Ovary (tissue), 9 donors: Measurements from ENCODE around the gene NTRK1. TPM values are rescaled to one million over a fixed set of nuclear protein-coding genes. Genes with fewer than 3 reads are reported as not detected.
A peak's percentile ranks its signal among the peaks of the same experiment; 100 is the strongest.

Source experiments
- DNase-seq, 5 donors: peaks; one replicate each; pipeline ENCODE4 v3.0.0-alpha.2; 2019 to 2020
- H3K27ac ChIP-seq, 2 donors: fragments of 200-600 bp; one replicate each; pipeline versions ENCODE4 v1.5.1 to v1.8.0; 2019 to 2022
- H3K27me3 ChIP-seq: fragments of 200-600 bp; one replicate; pipeline ENCODE4 v1.8.0; 2022
- H3K36me3 ChIP-seq: fragments of 200-600 bp; sonication (generic); one replicate; pipeline ENCODE4 v1.5.1; 2019
- H3K4me1 ChIP-seq: one replicate; pipeline ENCODE4 v1.8.1; 2013; ENCODE audit warnings: mild to moderate bottlenecking, moderate library complexity; ENCODE audit not compliant: insufficient read depth
- H3K4me3 ChIP-seq: fragments of 200-600 bp; sonication (generic); one replicate; pipeline ENCODE4 v1.5.1; 2017
- H3K9me3 ChIP-seq, 2 donors: fragments of 200-600 bp in 1 of 2; sonication (generic) in 1 of 2; one replicate each; pipeline versions ENCODE4 v1.5.1 to v1.8.1; 2013 to 2019; ENCODE audit warnings: mild to moderate bottlenecking in 1 of 2, moderate library complexity in 1 of 2
- EP300 ChIP-seq: sonication (generic); formaldehyde crosslinking; IDR thresholded peaks from one replicate; pipeline ENCODE4 v1.6.1; 2017; ENCODE audit warnings: antibody characterized with exemption
- POLR2A ChIP-seq: fragments of 450-650 bp; IDR thresholded peaks from one replicate; pipeline ENCODE4 v1.6.1; 2017; ENCODE audit warnings: antibody characterized with exemption, mild to moderate bottlenecking, moderate library complexity
- WGBS, 3 donors: extraction: QIAGEN DNeasy Blood & Tissue Kit in 1 of 3; methylation state at CpG; one replicate each; pipeline versions ENCODE4 v1.1.5 to v1.1.7; 2013 to 2017; 5-methylcytosine and 5-hydroxymethylcytosine counted together
- intact Hi-C, 4 donors: fragments of 100-400 bp; cut with DNase I; formaldehyde crosslinking; loops; one replicate each; pipeline versions ENCODE4 v1.11.0 to v1.15.1; 2022 to 2023
- polyA plus RNA-seq, 2 donors: library from polyadenylated mRNA; stranded (reverse); fragments of 200-250 nt in 1 of 2; fragments of 350-450 nt in 1 of 2; fragmentation: Illumina TruSeq in 1 of 2; extraction: RNeasy Lipid Tissue Mini Kit (QIAGEN cat#74804) in 1 of 2; gene quantifications; one replicate each; pipeline ENCODE4 v1.2.3, GENCODE V29; 2013 to 2014
- total RNA-seq, 7 donors: library from RNA; depleted of rRNA in 2 of 7; stranded (reverse); fragments of >200 nt in 2 of 7; fragmentation: NEBNext Ultra II Directional in 3 of 7; extraction: Animal tissue kit (Norgen Biotek cat#: 25700) in 3 of 7; gene quantifications; one replicate each; pipeline versions ENCODE4 v1.1.0 to v1.2.4, GENCODE V29; 2016 to 2023
- TF ChIP-seq, protein P1 (sequence below), 3 donors: fragments of 450-650 bp in 2 of 3; fragments of 200-600 bp in 1 of 3; IDR thresholded peaks; one replicate each; pipeline versions ENCODE4 v1.5.1 to v1.8.0; 2016 to 2022; ENCODE audit warnings: antibody characterized with exemption in 3 of 3, mild to moderate bottlenecking in 1 of 3
- donor health status: DM: no; HTN: no; CAD: no; lungs with moderate emphysema.
- donor health status: DM: no; HTN: no; CAD: no.
- donor health status: Bipolar disorder and iron deficiency.
- donor health status: DM: yes; HTN: yes; CAD: no.
- donor health status: DM: no; HTN: no; CAD: no.
- donor health status: DM: yes; HTN: yes; CAD: no.

Gene NTRK1
- total and polyA plus RNA-seq, 9 donors: 0.11 to 0.92 (median 0.38) TPM; not detected in 4

DNA sequence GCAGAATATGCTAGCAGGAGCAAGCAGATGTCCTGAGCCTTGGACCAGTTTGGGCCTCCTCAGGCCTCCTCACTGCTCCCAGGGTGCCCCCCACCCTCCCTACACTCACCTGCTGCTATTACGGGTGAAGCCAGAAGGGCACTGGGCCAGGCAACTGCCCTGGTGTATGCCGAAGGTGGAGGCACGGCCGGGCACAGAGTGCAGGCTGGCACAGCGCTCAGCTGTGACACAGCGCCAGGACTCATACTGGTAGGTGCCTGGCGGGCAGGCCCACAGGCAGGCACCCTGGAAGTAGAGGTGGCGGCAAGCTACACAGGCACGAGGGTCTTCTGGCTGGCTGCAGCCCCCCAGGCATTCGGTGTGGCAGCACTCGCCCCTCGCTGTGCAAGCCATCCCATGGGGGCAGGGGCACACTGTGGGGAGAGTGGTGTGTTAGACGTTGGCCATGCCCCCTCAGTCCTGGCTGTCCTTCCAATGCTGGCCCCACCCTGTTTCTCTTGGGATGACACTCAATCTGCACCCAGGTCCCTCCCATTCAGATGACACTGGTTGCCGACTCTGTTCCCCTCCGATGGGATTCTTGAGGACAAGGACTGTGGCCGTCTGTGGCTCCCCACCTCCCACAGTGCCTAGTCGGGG is 8.8 kb upstream of the NTRK1 start:
- intact Hi-C loops: loop anchor here in 1 of 4 donors (10.0 kb wide), 1 partner anchor 57 kb away; no protein-coding TSS in a partner anchor
- Histone ChIP-seq H3K36me3 (no peaks in the 10 kb centered on the region), H3K27ac (no peak overlapping the region), H3K4me3 (no peak overlapping the region), H3K4me1 (peaks cover 7% of the 10 kb centered on the region), H3K27me3 (no peaks in the 10 kb centered on the region), H3K9me3 (no peaks in the 10 kb centered on the region)
- WGBS, 3 donors: 75 to 83% (median 78%) methylated on average over 17 of the region's 17 CpGs
- no peak for TF ChIP-seq EP300
- TF ChIP-seq, protein P1, sequence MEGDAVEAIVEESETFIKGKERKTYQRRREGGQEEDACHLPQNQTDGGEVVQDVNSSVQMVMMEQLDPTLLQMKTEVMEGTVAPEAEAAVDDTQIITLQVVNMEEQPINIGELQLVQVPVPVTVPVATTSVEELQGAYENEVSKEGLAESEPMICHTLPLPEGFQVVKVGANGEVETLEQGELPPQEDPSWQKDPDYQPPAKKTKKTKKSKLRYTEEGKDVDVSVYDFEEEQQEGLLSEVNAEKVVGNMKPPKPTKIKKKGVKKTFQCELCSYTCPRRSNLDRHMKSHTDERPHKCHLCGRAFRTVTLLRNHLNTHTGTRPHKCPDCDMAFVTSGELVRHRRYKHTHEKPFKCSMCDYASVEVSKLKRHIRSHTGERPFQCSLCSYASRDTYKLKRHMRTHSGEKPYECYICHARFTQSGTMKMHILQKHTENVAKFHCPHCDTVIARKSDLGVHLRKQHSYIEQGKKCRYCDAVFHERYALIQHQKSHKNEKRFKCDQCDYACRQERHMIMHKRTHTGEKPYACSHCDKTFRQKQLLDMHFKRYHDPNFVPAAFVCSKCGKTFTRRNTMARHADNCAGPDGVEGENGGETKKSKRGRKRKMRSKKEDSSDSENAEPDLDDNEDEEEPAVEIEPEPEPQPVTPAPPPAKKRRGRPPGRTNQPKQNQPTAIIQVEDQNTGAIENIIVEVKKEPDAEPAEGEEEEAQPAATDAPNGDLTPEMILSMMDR (IDR thresholded peaks at IDR 0.05): no peak
- no peak for TF ChIP-seq POLR2A
- no peak for DNase-seq

GRCh38 chr1:156852418-156852874 is 8.2 kb upstream of the NTRK1 start:
- Histone ChIP-seq H3K27me3 (no peaks in the 10 kb centered on the region), H3K4me3 (no peak overlapping the region), H3K4me1 (peaks cover 7% of the 10 kb centered on the region), H3K9me3 (no peaks in the 10 kb centered on the region), H3K27ac (no peak overlapping the region), H3K36me3 (no peaks in the 10 kb centered on the region)
- DNase-seq: peak in 4 of 5 donors; percentile 22 to 71 (median 48)
- WGBS, 3 donors: 8 to 13% (median 12%) methylated on average over 9 of the region's 9 CpGs
- intact Hi-C loops: loop anchor here in 1 of 4 donors (10.0 kb wide), 1 partner anchor 58 kb away; no protein-coding TSS in a partner anchor
- TF ChIP-seq POLR2A (no peak), EP300 (no peak)
- TF ChIP-seq, protein P1 (IDR thresholded peaks at IDR 0.05): no peak

- Histone ChIP-seq H3K27ac (no peak overlapping the region), H3K36me3 (no peaks in the 10 kb centered on the region), H3K9me3 (no peaks in the 10 kb centered on the region), H3K4me1 (peaks cover 7% of the 10 kb centered on the region), H3K4me3 (no peak overlapping the region), H3K27me3 (no peaks in the 10 kb centered on the region)
- DNase-seq: no peak
- intact Hi-C loops: loop anchor here in 1 of 4 donors (10.0 kb wide), 1 partner anchor 59 kb away; no protein-coding TSS in a partner anchor
- TF ChIP-seq, protein P1 (IDR thresholded peaks at IDR 0.05): no peak
- no peak for TF ChIP-seq POLR2A
- no peak for TF ChIP-seq EP300
- 93 to 96% (median 96%) methylated on average over 19 of the region's 19 CpGs for WGBS, 3 donors
Measured at GRCh38 chr1:156853761-156854160, 6.9 kb upstream of the NTRK1 start.

DNA sequence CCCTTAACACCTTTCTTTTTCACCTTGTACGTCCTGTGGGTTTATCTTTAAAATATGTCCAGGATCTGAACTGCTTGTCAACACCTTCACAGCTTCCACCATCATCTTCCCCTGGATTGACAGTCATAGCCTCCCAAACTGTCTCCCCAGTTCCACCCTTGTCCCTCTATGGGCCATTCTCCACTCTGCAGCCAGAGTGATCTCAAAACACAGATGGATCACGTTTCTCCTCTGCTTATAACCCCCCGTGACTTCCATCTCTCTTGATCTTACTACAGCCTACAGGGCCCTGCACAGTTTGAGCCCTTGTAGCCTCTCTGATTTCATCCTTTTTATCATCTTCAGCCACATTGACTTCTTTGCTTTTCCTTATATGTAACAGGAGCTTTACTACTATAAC is 6.0 kb upstream of the NTRK1 start:
- H3K9me3 ChIP-seq: no peaks in the 10 kb centered on the region
- WGBS, 3 donors: 39 to 72% (median 53%) methylated on average over 3 of the region's 3 CpGs
- no peak overlapping the region for H3K27ac ChIP-seq
- TF ChIP-seq POLR2A (no peak), EP300 (no peak)
- TF ChIP-seq, protein P1 (IDR thresholded peaks at IDR 0.05): no peak
- intact Hi-C loops: loop anchor here in 1 of 4 donors (10.0 kb wide), 1 partner anchor 60 kb away; no protein-coding TSS in a partner anchor
- no peak for DNase-seq
- peaks cover 7% of the 10 kb centered on the region for H3K4me1 ChIP-seq
- no peaks in the 10 kb centered on the region for H3K27me3 ChIP-seq
- no peaks in the 10 kb centered on the region for H3K36me3 ChIP-seq
- H3K4me3 ChIP-seq: no peak overlapping the region
